ENCODE data around the gene FBRS. TPM values are rescaled to one million over a fixed set of nuclear protein-coding genes. Genes with fewer than 3 reads are reported as not detected.

The FBRS gene
- total and polyA plus RNA-seq, 2 of the 8 experiments (the other 6 are each of a cell fraction or from before 2014, with no cell fraction given) = 2.4 to 13.9 TPM

- TF ChIP-seq E2F6 (IDR thresholded peaks at IDR 0.05) = no peak
- no peak for TF ChIP-seq RNF2 (IDR thresholded peaks at IDR 0.05; ENCODE audit: borderline replicate concordance, low read depth, low read length, missing control alignments, poor library complexity, severe bottlenecking)
These were observed 11.0 kb downstream of the FBRS start (continued) for GRCh38 chr16:30669026-30669902.
